ENCODE data around the gene JMJD4.

DNA sequence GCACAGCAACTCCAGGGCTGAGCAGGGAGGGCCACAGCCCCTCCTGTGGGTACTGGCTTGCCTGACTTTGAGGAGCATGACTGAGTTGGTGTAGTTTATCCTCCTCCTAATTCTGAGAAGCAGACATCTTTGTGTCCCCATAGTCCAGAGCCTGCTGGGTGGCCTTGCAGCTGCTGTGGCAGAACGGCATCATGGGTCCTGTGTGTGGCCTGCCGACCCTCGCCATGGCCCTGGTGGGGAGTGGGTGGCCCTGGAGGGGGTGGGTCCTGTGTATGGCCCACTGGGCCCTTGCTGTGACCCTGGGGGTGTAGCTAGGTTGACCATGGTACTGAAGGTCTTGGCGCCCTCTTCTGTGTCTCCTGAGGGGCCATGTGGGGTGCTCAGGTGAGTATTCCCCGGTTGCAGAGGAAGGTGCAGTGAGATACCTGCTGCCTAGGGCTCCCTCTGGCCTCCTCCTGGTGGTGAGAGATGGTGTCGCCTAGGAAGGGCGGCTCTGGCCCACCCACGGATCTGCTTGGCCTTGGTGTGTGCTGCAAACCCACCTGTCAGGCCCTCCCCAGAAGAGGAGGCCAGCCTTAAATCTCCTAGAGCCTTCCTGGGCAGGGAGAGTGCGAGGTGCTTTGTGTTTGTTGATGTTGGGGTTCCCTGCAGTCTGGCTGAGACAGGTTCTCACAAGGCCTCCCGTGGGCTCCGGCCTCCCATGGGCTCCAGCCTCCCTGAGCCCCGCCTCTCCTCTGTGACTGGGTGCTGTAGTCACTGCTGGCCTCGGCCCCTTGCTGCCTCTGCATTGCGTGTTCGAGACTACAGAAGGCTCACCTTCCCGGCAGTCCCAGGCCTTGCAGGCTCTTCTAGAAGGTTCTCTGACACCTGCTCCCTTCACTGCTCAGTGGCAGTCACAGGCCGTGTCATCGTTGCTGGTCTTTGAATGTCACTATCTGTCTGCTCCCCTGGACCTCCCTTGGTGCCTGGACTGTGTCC is 7.9 kb upstream of the JMJD4 start:
- TF ChIP-seq, protein P1, sequence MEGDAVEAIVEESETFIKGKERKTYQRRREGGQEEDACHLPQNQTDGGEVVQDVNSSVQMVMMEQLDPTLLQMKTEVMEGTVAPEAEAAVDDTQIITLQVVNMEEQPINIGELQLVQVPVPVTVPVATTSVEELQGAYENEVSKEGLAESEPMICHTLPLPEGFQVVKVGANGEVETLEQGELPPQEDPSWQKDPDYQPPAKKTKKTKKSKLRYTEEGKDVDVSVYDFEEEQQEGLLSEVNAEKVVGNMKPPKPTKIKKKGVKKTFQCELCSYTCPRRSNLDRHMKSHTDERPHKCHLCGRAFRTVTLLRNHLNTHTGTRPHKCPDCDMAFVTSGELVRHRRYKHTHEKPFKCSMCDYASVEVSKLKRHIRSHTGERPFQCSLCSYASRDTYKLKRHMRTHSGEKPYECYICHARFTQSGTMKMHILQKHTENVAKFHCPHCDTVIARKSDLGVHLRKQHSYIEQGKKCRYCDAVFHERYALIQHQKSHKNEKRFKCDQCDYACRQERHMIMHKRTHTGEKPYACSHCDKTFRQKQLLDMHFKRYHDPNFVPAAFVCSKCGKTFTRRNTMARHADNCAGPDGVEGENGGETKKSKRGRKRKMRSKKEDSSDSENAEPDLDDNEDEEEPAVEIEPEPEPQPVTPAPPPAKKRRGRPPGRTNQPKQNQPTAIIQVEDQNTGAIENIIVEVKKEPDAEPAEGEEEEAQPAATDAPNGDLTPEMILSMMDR (IDR thresholded peaks at IDR 0.05) = no peak
- no peak for TF ChIP-seq POLR2A (IDR thresholded peaks at IDR 0.05)
